Myocyte (in vitro differentiated cells): ENCODE results near the gene AMN. TPM values are rescaled to one million over a fixed set of nuclear protein-coding genes. Genes with fewer than 3 reads are reported as not detected.
"Not testable (repeated sequence)": the region's sequence is repeated elsewhere in the genome, so short reads cannot be mapped to it uniquely, and the experiment has no call there.

Experiments
- DNase-seq: peaks from one replicate; pipeline ENCODE4 v3.0.0-alpha.2; 2012; ENCODE audit warnings: low read depth
- polyA plus RNA-seq: library from polyadenylated mRNA; unstranded; fragments of >200 nt; gene quantifications from one replicate; pipeline ENCODE4 v1.2.1, GENCODE V29; 2012; ENCODE audit warnings: missing spikeins
- total RNA-seq: library from RNA; depleted of rRNA; stranded (reverse); fragments of >200 nt; gene quantifications from 2 replicates; pipeline ENCODE4 v1.2.3, GENCODE V29; 2014

AMN gene
- total RNA-seq: 0.59 and 0.68 TPM in 2 replicates
- 0.15 TPM for polyA plus RNA-seq

DNA sequence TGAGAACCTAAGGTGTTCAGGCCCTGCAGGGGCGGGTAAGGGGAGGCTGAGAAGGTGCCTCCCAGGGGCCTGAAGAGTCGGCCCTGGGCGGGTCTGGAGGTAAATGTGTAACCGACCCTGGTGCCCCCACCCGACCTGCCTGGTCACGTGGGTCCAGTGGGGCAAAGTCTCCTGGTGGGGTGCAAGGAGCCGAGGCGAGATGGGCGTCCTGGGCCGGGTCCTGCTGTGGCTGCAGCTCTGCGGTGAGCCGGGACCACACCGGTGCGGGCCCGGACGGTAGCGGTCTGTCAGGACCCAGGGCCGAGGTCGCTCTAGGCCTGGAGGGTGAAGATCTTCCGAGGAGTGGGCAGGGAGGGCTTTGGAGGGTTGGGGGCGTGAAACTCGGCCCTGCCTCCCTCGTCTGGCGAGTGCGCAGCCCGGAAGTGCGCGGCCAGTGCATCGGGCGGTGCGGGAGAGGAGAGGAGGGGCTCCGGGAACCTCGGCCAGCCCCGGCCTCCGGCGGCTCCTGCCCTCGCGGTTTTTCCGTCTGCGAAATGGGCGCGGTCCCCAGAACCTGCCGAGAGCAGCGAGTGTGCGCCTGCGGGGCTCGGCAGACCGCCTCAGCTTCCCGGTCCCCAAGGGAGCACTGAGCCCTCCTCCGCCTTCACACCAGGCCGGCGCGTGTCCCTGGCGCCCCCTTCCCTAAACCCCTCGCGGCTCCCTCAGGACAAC is at the start of gene AMN:
Gene AMN, plus strand, starts transcription at position 174 of the 711 bp plus-strand sequence. Its CDS starts 26 bp downstream, at position 200.
- DNase-seq: no peak

GRCh38 chr14:102873131-102873530 is 49.3 kb upstream of the AMN start:
- DNase-seq: no peak

DNA sequence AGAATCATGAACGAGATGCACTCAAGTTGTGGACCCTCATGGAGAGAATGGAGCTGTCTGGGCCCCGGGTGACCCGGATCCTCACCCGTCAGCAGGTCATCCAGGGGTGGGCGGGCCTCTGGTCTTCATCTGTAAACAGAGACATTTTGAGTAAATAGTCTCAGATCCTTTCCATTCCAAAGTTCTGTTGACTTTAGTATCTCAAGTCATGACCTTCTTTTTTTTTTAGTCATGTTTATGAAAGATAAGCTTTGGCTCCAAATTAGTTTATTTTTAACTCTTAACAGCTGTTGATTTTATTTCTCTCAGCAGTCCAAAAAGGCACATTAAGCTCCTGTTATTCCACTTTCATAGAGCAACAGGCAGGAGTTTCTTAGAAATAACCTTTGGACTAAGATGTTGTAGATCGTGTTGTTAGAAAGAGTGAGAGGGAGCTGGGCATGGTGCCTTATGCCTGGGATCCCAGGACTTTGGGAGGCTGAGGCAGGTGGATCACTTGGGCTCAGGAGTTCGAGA is 48.9 kb upstream of the AMN start:
- no peak for DNase-seq

- DNase-seq: no peak
Measured at GRCh38 chr14:102875652-102876051, 46.8 kb upstream of the AMN start.

- not testable (repeated sequence) for DNase-seq
Measured at GRCh38 chr14:102877511-102877910, 45.0 kb upstream of the AMN start.

DNA sequence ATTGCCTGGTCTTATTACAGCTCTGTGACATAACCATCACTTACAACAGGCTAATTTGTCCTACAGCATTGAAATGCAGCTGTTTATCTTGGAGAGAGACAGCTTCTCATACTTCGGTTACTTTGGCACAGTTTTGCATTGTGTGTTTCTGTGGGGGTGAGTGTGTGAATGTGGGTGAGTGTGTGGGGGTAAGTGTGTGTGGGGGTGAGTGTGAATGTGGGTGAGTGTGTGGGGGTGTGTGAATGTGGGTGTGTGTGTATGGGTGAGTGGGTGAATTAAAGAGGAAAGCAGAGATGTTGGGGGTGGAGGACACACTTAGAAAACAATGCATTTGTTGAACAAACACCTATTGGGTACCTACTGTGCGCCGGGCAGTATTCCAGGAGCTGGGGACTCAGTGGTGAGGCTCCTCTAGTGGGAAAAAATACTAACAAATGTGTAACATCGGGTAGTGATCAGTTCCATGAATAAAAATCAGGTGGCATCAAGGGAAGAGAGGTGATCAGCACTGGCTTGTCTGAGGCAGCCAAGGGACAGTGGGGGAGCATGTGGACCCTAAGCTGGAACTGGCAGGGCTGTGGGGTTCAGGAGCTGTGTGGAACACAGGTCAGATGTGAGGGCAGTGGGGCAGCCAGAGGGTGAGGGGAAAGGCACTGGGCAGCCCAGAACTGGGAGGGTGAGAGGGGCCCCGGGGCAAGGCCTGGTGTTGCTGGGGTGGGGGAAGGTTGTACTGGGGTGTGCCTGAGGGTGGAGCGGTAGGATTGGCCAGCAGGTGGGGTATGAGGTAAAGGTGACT is 44.1 kb upstream of the AMN start:
- DNase-seq: peak; percentile 9

DNA sequence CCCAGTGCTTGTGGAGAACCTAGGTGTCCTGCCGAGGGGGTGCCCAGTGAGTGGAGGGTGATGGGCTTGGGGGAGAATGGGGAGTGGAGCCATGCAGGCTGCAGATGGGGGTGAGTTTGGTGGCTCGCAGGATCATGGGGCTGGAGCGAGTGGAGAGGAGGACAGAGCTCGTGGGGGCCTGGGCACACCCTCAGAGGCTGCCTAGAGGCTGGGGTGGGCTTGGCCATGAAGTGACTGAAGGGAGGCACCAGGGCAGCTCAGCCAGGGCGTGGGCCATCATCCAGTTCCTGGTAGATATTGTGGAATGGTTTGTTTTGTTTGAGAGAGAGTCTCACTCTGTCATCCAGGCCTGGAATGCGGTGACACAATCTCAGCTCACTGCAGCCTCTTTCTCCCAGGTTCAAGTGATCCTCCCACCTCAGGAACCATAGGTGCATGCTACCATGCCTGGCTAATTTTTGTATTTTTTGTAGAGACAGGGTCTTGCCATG is 43.4 kb upstream of the AMN start:
- DNase-seq: no peak

DNA sequence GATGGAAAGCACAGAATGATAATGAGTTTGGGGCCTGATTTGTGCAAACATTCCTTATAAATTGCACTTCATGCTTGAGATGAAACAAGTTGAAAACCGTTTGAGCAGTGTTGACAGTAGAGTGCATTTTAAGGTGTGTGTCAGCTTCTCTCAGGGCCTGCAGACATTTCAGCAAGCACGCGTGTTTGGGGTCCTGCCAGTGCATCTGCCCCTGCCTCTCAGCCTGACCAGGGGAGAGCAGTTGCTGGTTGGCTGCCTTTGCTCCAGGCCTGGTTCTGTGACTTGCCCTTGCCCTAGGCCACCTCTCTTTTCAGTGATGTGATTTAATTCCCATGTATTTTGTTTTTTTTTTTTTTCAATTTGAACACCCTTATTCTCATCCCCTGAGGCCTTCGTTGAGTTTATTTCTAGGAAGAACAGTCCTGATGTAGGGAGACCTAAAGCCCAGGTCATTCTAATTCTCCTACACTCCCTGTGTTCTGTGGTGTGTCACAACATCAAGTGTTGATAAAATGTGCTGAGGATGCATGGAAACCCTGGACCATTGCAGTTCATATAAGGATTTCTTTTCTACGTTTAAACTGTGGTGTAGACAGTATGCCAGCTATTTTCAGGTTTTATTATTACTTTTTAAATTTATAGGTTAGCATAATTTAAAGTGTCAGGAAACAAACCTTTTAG is 40.1 kb upstream of the AMN start:
- peak; percentile 71 for DNase-seq

- DNase-seq: no peak
Measured at GRCh38 chr14:102883089-102883541, 39.3 kb upstream of the AMN start.

DNA sequence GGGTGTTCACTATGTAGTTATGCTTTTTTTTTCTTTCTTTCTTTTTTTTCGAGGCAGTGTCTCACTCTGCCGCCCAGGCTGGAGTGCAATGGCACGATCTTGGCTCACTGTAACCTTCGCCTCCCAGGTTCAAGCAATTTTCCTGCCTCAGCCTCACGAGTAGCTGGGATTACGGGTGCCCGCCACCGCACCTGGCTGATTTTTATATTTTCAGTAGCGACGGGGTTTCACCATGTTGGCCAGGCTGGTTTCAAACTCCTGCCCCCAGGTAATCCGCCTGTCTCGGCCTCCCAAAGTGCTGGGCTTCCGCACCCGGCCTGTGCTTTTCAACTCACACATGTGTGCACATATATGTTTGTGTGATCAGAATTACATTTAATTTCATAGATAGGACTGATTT is 38.9 kb upstream of the AMN start:
- DNase-seq: no peak

GRCh38 chr14:102885737-102886447 is 36.6 kb upstream of the AMN start:
- DNase-seq: no peak

- DNase-seq: no peak
Measured at GRCh38 chr14:102888748-102889147, 33.7 kb upstream of the AMN start.

- DNase-seq: no peak
Measured at GRCh38 chr14:102889615-102890014, 32.8 kb upstream of the AMN start.

DNA sequence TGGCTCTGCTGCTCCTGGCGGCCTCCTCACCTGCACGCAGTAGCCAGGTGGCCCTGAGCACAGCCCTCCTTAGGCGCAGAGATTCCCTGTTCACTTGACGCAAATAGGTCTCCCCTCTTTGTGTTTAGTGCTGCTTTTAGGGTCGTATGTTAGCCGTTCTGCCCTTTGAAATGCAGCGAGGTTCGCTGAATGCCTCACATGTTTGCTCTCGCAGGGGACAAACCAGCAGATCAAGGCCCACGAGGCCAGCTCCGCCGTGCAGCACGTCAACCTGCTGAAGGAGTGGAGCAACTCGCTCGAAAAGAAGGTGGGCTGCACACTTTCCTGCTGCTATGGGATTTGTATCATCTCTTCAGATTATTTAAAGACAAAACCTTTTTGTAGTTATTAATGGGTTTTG is 31.4 kb upstream of the AMN start:
- no peak for DNase-seq

GRCh38 chr14:102891556-102891955 is 30.9 kb upstream of the AMN start:
- DNase-seq: peak; percentile 54

- no peak for DNase-seq
Measured at GRCh38 chr14:102892651-102893050, 29.8 kb upstream of the AMN start.

GRCh38 chr14:102893452-102893851 is 29.0 kb upstream of the AMN start:
- DNase-seq: no peak

DNA sequence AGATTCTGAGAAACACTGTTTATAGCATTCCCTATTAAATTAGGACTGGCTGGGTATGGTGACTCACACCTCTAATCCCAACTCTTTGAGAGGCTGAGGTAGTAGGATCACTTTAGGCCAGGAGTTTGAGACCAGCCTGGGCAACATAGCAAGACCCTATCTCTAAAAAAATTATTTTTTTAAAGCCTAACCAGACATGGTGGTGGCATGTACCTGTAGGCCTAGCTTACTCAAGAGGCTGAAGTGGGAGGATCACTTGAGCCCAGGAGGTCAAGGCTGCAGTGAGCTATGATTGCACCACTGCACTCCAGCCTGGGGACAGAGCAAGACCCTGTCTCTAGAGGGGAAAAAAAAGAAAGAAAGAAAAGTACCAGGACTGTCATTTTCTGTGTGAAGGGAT is 25.7 kb upstream of the AMN start:
- not testable (repeated sequence) for DNase-seq

DNA sequence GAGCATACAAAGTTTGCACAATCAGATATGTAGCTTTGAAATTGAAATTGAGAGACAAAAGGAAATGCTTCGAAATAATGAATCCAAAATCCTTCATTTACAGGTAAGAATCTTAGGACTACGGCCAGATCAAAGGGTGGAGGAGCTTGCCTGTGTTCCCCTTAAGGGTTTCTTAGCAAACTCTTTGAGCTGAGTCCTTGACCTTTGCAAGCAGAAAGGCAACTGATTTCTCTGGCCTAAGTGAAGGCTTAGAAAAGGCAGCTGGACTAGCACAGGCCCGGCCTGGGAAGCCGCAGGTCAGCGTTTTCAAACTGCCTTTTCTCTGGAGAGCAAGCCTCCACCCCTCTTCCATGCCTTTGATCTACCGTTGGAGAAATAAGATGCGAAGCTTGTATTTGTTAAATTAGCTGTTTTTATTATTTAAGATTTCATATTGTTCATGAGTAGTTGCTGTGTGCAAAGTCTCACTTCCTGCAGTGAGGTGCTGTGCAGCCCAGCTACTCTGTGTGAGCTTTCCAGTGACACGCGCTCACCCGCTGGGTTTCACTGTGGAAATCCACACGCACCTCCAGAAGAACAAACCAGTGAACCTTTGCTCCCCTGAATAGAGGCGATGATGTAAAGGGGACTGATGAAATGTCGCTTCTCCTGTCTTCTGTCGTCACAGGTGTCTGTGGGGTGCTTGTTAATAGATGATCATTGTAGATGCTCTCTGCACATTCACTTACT is 25.0 kb upstream of the AMN start:
- DNase-seq: no peak

DNA sequence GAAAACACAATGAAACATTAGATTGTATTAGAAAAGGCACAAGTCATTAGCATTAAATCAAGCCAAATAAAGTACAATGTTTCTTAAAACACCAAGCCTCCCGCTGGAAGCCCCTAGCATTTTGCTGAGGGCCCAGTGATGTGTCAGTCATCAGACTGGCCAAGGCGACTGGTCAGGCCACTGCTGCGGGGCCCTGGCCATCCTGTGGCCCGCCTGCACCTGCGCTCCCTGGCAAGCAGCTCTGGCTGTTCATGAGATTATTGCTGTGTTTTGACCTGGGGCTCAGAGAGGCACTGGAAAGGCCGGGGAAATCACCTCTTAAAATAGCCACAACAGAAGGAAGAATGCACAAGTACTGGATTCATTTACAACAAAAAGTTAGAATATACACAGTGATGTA is 24.2 kb upstream of the AMN start:
- no peak for DNase-seq
